K562 (cell line): ENCODE results near the gene DAAM1. TPM values are rescaled to one million over a fixed set of nuclear protein-coding genes. Genes with fewer than 3 reads are reported as not detected.

ENCODE experiments used
- CEBPB ChIP-seq: fragments of 450-650 bp; IDR thresholded peaks from 2 replicates; pipeline ENCODE4 v1.6.1; 2016; ENCODE audit warnings: missing genetic modification characterization, missing compliant biosample characterization
- POLR2AphosphoS5 ChIP-seq: IDR thresholded peaks from 2 replicates; pipeline ENCODE4 v1.6.1; 2011; ENCODE audit warnings: mild to moderate bottlenecking, low read depth, low read length, moderate library complexity; ENCODE audit not compliant: control insufficient read depth, insufficient read depth
- SP2 ChIP-seq: IDR thresholded peaks from 2 replicates; pipeline ENCODE4 v1.6.1; 2011; ENCODE audit warnings: mild to moderate bottlenecking, low read depth, low read length, moderate library complexity; ENCODE audit not compliant: poor library complexity, severe bottlenecking; ENCODE audit errors: extremely low read depth
- polyA plus RNA-seq, 8 experiments: library from polyadenylated mRNA; depleted of rRNA in 4 of 8; stranded (reverse) in 5 of 8; unstranded in 3 of 8; fragments of >200 nt; fragmentation: Nextera tagmentation in 2 of 8; fragmentation: Illumina TruSeq in 1 of 8; extraction: Ambion mirVana in 2 of 8; extraction: Trizol in 1 of 8; gene quantifications; 2 replicates each; pipeline versions ENCODE4 v1.2.1 to v1.2.3, GENCODE V29; 2011 to 2014; ENCODE audit warnings: inconsistent platforms in 1 of 8, missing spikeins in 1 of 8
- total RNA-seq, 7 experiments: library from RNA; depleted of rRNA in 6 of 7; stranded (reverse); fragments of >200 nt in 6 of 7; fragmentation: Illumina TruSeq in 2 of 7; extraction: Trizol in 2 of 7; gene quantifications; 2 replicates each; pipeline versions ENCODE4 v1.2.1 to v1.2.3, GENCODE V29; 2011 to 2021; ENCODE audit warnings: low replicate concordance in 1 of 7
- TF ChIP-seq, protein P1 (sequence below), 2 experiments: fragments of 450-650 bp; IDR thresholded peaks; 2 replicates each; pipeline ENCODE4 v1.6.1; 2016; ENCODE audit warnings: mild to moderate bottlenecking in 2 of 2, borderline replicate concordance in 1 of 2, low read depth in 1 of 2, moderate library complexity in 1 of 2
- TF ChIP-seq, protein P2 (sequence below): sonication (generic); formaldehyde crosslinking; IDR thresholded peaks from 2 replicates; pipeline ENCODE4 v1.8.1; 2022; ENCODE audit warnings: missing genetic modification reagents

The DAAM1 gene
- total and polyA plus RNA-seq, 9 of the 15 experiments (the other 6 are each of a cell fraction or from before 2014, with no cell fraction given), result 3.6 to 11.6 (median 6.7) TPM

DNA sequence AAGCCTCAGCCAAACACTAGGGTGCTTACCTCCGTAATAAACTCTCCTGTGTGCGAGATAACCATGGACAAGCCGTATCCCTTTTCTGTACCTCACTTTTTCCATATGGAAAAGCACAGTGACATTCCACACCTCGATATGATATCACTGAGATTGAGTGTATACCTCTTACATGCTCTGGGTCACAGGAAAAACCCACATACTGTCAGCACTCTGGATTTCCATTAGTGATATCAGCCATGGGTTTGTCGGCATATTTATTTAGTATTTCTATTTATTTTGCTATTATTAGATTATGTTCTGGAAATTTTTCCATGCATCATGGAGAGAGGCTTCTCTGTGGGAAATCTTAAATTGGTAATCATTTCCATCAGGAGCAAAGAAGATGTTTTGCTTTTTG lies 28.0 kb upstream of the DAAM1 start (continued):
- TF ChIP-seq SP2 (no peak), CEBPB (no peak), POLR2AphosphoS5 (no peak)
- TF ChIP-seq, protein P1, sequence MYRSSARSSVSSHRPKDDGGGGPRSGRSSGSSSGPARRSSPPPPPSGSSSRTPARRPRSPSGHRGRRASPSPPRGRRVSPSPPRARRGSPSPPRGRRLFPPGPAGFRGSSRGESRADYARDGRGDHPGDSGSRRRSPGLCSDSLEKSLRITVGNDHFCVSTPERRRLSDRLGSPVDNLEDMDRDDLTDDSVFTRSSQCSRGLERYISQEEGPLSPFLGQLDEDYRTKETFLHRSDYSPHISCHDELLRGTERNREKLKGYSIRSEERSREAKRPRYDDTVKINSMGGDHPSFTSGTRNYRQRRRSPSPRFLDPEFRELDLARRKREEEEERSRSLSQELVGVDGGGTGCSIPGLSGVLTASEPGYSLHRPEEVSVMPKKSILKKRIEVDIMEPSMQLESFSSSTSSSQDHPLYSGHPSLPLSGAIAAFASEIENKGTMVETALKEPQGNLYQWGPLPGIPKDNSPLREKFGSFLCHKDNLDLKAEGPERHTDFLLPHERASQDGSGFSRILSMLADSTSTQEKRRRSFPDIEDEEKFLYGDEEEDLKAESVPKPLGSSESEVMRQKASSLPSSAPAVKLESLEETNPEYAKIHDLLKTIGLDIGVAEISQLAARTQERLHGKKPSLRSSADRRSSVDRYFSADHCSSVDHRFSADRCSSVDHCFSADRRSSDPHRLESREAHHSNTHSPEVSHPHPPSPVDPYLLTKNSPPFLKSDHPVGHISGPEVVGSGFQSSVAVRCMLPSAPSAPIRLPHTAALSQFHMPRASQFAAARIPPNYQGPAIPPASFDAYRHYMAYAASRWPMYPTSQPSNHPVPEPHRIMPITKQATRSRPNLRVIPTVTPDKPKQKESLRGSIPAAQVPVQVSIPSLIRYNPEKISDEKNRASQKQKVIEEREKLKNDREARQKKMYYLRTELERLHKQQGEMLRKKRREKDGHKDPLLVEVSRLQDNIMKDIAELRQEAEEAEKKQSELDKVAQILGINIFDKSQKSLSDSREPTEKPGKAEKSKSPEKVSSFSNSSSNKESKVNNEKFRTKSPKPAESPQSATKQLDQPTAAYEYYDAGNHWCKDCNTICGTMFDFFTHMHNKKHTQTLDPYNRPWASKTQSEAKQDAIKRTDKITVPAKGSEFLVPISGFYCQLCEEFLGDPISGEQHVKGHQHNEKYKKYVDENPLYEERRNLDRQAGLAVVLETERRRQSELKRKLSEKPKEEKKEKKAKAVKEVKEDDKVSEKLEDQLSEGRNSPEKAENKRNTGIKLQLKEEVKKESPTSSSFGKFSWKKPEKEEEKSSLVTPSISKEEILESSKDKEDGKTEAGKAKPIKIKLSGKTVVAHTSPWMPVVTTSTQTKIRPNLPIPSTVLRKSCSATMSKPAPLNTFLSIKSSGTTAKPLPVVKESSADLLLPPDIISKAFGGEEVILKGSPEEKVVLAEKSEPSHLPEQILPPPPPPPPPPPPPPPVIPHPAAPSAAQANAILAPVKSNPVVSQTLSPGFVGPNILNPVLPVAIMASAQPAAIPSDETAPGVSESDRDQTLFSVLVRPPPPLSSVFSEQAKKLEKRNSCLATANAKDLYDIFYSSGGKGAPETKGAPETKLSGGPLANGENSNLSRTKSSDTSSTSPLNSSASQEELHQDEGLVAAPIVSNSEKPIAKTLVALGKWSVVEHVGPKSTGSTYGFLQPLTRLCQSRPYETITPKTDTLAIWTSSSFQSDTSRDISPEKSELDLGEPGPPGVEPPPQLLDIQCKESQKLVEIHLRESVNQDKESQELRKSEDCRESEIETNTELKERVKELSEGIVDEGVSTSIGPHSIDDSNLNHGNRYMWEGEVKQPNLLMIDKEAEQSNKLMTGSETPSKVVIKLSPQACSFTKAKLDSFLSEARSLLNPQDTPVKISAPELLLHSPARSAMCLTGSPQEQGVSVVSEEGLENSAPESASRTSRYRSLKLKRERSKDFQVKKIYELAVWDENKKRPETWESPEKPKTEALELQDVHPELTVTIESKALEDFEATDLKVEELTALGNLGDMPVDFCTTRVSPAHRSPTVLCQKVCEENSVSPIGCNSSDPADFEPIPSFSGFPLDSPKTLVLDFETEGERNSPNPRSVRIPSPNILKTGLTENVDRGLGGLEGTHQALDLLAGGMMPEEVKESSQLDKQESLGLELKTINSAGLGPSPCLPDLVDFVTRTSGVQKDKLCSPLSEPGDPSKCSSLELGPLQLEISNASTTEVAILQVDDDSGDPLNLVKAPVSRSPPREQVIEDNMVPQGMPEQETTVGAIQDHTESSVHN (IDR thresholded peaks at IDR 0.05; ENCODE audit: borderline replicate concordance in 1 of 2, low read depth in 1 of 2), result no peak
- TF ChIP-seq, protein P2, sequence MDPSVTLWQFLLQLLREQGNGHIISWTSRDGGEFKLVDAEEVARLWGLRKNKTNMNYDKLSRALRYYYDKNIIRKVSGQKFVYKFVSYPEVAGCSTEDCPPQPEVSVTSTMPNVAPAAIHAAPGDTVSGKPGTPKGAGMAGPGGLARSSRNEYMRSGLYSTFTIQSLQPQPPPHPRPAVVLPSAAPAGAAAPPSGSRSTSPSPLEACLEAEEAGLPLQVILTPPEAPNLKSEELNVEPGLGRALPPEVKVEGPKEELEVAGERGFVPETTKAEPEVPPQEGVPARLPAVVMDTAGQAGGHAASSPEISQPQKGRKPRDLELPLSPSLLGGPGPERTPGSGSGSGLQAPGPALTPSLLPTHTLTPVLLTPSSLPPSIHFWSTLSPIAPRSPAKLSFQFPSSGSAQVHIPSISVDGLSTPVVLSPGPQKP, result no peak
